H1 (cell line): ENCODE measurements around the gene LRRC56. TPM values are rescaled to one million over a fixed set of nuclear protein-coding genes. Genes with fewer than 3 reads are reported as not detected.

Experiments
- ASH2L ChIP-seq: fragments of 200-600, 300-600 bp; sonication (generic); IDR thresholded peaks from one replicate; pipeline ENCODE4 v1.7.1; 2017; ENCODE audit warnings: low read length
- BACH1 ChIP-seq: IDR thresholded peaks from 2 replicates; pipeline ENCODE4 v1.6.1; 2012; ENCODE audit warnings: low read length, improper control_type of control experiment
- CBX8 ChIP-seq: fragments of 300-800, 300-1000 bp; sonication (generic); IDR thresholded peaks from 2 replicates; pipeline ENCODE4 v1.7.1; 2016; ENCODE audit warnings: low read depth, low read length, borderline replicate concordance
- E2F6 ChIP-seq: IDR thresholded peaks from 2 replicates; pipeline ENCODE4 v1.6.1; 2012; ENCODE audit warnings: inconsistent platforms
- polyA plus RNA-seq, 7 experiments: library from polyadenylated mRNA; depleted of rRNA in 3 of 7; stranded (reverse) in 5 of 7; unstranded in 2 of 7; fragments of >200 nt in 5 of 7; fragments of 200-250 nt in 2 of 7; gene quantifications; 1 replicate in 5 of 7; 2 replicates in 1 of 7; 4 replicates in 1 of 7; pipeline versions ENCODE4 v1.2.1 to v1.2.3, GENCODE V29; 2011 to 2013; ENCODE audit warnings: missing spikeins in 2 of 7, mixed read lengths in 2 of 7
- total RNA-seq: library from RNA; stranded (reverse); fragmentation: NEBNext Ultra II Directional; extraction: Animal tissue kit (Norgen Biotek cat#: 25700); gene quantifications from 2 replicates; pipeline ENCODE4 v1.2.1, GENCODE V29; 2021
- TF ChIP-seq, protein P1 (sequence below): fragments of 300-600 bp; sonication (generic); IDR thresholded peaks from 2 replicates; pipeline ENCODE4 v1.7.1; 2012; ENCODE audit warnings: low read length, moderate library complexity, mild to moderate bottlenecking, inconsistent platforms; ENCODE audit not compliant: insufficient replicate concordance

Gene LRRC56
- total and polyA plus RNA-seq, 2 of the 8 experiments (the other 6 are each of a cell fraction or from before 2014, with no cell fraction given) = 0.94 to 1.9 TPM

- TF ChIP-seq, protein P1, sequence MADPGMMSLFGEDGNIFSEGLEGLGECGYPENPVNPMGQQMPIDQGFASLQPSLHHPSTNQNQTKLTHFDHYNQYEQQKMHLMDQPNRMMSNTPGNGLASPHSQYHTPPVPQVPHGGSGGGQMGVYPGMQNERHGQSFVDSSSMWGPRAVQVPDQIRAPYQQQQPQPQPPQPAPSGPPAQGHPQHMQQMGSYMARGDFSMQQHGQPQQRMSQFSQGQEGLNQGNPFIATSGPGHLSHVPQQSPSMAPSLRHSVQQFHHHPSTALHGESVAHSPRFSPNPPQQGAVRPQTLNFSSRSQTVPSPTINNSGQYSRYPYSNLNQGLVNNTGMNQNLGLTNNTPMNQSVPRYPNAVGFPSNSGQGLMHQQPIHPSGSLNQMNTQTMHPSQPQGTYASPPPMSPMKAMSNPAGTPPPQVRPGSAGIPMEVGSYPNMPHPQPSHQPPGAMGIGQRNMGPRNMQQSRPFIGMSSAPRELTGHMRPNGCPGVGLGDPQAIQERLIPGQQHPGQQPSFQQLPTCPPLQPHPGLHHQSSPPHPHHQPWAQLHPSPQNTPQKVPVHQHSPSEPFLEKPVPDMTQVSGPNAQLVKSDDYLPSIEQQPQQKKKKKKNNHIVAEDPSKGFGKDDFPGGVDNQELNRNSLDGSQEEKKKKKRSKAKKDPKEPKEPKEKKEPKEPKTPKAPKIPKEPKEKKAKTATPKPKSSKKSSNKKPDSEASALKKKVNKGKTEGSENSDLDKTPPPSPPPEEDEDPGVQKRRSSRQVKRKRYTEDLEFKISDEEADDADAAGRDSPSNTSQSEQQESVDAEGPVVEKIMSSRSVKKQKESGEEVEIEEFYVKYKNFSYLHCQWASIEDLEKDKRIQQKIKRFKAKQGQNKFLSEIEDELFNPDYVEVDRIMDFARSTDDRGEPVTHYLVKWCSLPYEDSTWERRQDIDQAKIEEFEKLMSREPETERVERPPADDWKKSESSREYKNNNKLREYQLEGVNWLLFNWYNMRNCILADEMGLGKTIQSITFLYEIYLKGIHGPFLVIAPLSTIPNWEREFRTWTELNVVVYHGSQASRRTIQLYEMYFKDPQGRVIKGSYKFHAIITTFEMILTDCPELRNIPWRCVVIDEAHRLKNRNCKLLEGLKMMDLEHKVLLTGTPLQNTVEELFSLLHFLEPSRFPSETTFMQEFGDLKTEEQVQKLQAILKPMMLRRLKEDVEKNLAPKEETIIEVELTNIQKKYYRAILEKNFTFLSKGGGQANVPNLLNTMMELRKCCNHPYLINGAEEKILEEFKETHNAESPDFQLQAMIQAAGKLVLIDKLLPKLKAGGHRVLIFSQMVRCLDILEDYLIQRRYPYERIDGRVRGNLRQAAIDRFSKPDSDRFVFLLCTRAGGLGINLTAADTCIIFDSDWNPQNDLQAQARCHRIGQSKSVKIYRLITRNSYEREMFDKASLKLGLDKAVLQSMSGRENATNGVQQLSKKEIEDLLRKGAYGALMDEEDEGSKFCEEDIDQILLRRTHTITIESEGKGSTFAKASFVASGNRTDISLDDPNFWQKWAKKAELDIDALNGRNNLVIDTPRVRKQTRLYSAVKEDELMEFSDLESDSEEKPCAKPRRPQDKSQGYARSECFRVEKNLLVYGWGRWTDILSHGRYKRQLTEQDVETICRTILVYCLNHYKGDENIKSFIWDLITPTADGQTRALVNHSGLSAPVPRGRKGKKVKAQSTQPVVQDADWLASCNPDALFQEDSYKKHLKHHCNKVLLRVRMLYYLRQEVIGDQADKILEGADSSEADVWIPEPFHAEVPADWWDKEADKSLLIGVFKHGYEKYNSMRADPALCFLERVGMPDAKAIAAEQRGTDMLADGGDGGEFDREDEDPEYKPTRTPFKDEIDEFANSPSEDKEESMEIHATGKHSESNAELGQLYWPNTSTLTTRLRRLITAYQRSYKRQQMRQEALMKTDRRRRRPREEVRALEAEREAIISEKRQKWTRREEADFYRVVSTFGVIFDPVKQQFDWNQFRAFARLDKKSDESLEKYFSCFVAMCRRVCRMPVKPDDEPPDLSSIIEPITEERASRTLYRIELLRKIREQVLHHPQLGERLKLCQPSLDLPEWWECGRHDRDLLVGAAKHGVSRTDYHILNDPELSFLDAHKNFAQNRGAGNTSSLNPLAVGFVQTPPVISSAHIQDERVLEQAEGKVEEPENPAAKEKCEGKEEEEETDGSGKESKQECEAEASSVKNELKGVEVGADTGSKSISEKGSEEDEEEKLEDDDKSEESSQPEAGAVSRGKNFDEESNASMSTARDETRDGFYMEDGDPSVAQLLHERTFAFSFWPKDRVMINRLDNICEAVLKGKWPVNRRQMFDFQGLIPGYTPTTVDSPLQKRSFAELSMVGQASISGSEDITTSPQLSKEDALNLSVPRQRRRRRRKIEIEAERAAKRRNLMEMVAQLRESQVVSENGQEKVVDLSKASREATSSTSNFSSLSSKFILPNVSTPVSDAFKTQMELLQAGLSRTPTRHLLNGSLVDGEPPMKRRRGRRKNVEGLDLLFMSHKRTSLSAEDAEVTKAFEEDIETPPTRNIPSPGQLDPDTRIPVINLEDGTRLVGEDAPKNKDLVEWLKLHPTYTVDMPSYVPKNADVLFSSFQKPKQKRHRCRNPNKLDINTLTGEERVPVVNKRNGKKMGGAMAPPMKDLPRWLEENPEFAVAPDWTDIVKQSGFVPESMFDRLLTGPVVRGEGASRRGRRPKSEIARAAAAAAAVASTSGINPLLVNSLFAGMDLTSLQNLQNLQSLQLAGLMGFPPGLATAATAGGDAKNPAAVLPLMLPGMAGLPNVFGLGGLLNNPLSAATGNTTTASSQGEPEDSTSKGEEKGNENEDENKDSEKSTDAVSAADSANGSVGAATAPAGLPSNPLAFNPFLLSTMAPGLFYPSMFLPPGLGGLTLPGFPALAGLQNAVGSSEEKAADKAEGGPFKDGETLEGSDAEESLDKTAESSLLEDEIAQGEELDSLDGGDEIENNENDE = no peak
- TF ChIP-seq ASH2L (no peak), CBX8 (no peak), E2F6 (no peak), BACH1 (no peak)
- TF ChIP-seq, all 59 proteins: peak for 0
These were observed 42.4 kb upstream of the LRRC56 start (continued) for GRCh38 chr11:494761-495536.
